ENCODE data around the gene BBIP1. TPM values are rescaled to one million over a fixed set of nuclear protein-coding genes. Genes with fewer than 3 reads are reported as not detected.

BBIP1 gene
- total and polyA plus RNA-seq, 10 of the 15 experiments (the other 5 are each of a cell fraction or from before 2014, with no cell fraction given): 13.8 to 40.8 (median 31.3) TPM

DNA sequence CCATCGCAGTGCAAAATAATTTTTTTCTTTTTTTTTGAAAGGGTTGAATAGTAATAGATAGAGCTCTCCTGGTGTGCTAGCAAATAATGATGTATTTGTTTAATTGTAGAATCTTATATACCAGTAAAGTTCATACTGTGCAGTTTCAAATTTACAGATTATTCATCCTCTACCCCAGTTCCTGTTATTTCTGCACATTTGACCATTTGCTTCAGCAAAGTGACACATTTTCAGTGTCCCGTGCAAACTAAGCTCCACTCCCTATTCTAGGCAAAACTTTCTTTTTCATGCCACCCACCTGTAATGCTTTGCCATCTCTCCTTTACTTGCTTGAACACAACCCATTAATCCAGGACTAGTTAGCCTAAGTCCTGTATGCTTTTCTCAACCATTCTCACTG lies 43.5 kb upstream of the BBIP1 start:
- H3K9ac ChIP-seq (ENCODE audit: control insufficient read depth, insufficient read depth, low read length): no peak overlapping the region
- RAD21 ChIA-PET (ENCODE audit: unreplicated experiment): interaction anchor here (0.8 to 1.6 kb wide), 4 partner anchors 10 to 164 kb away, joined by 3 to 4 read pairs (median 3); no protein-coding TSS in a partner anchor
- H3K27me3 ChIP-seq (replicated peaks in 1 of 2; ENCODE audit: control insufficient read depth in 2 of 2, insufficient read depth in 2 of 2, low read length in 1 of 2): no peaks in the 10 kb centered on the region
- no peak overlapping the region for H2AFZ ChIP-seq (ENCODE audit: control insufficient read depth, low read depth, low read length)
- POLR2A ChIA-PET: interaction anchor here (0.9 to 1.7 kb wide), 2 partner anchors 14 to 50 kb away, joined by 3 read pairs; no protein-coding TSS in a partner anchor
- H3K4me3 ChIP-seq: no peak overlapping the region
- WGBS (ENCODE audit: insufficient coverage, insufficient replicate concordance, low lambda C conversion rate, missing lambda C conversion rate): 0% methylated on average over 2 of the region's 2 CpGs
- DNase-seq (ENCODE audit: low read depth, low spot score) (no peak), ATAC-seq (peak; percentile 41), FAIRE-seq (no peak)
- intact Hi-C loops (cut with micrococcal nuclease; ENCODE audit: unreplicated experiment): no loop called here
- CTCF ChIA-PET: interaction anchor here (1.6 to 2.7 kb wide), 2 partner anchors 13 to 22 kb away, joined by 4 to 12 read pairs; no protein-coding TSS in a partner anchor
- peaks cover 90% of the 10 kb centered on the region for H3K79me2 ChIP-seq (ENCODE audit: control insufficient read depth, insufficient read depth, low read length)
- no peaks in the 10 kb centered on the region; the same call in 1 of the 3 replicates for H3K9me3 ChIP-seq (replicated peaks; ENCODE audit: control insufficient read depth, insufficient read depth, low read length)
- in situ Hi-C loops (cut with MboI): no loop called here
- no peak overlapping the region; the same call in 1 of the 2 replicates for H3K27ac ChIP-seq (ENCODE audit: control insufficient read depth, insufficient read depth)
- H3K4me2 ChIP-seq (ENCODE audit: control insufficient read depth, insufficient read depth): no peak overlapping the region
- SMC1A ChIA-PET (ENCODE audit: uncharacterized antibody, unreplicated experiment): interaction anchor here (1.0 to 6.4 kb wide), 11 partner anchors 8 to 188 kb away, joined by 3 to 31 read pairs (median 5); partner anchors contain the start of genes BBIP1 and SHOC2
- peaks cover 6% of the 10 kb centered on the region; the same call in 1 of the 2 replicates for H3K4me1 ChIP-seq (ENCODE audit: control insufficient read depth, insufficient read depth, low read length)
- no TSS peak for BruUV-seq (replicated peaks)
- H3K36me3 ChIP-seq (ENCODE audit: control insufficient read depth in 2 of 2, insufficient read depth in 2 of 2, low read length in 1 of 2): peaks cover 0 to 10% of the 10 kb centered on the region in 2 experiments; a peak in 2 of 4 replicates
- TF ChIP-seq, protein P1, sequence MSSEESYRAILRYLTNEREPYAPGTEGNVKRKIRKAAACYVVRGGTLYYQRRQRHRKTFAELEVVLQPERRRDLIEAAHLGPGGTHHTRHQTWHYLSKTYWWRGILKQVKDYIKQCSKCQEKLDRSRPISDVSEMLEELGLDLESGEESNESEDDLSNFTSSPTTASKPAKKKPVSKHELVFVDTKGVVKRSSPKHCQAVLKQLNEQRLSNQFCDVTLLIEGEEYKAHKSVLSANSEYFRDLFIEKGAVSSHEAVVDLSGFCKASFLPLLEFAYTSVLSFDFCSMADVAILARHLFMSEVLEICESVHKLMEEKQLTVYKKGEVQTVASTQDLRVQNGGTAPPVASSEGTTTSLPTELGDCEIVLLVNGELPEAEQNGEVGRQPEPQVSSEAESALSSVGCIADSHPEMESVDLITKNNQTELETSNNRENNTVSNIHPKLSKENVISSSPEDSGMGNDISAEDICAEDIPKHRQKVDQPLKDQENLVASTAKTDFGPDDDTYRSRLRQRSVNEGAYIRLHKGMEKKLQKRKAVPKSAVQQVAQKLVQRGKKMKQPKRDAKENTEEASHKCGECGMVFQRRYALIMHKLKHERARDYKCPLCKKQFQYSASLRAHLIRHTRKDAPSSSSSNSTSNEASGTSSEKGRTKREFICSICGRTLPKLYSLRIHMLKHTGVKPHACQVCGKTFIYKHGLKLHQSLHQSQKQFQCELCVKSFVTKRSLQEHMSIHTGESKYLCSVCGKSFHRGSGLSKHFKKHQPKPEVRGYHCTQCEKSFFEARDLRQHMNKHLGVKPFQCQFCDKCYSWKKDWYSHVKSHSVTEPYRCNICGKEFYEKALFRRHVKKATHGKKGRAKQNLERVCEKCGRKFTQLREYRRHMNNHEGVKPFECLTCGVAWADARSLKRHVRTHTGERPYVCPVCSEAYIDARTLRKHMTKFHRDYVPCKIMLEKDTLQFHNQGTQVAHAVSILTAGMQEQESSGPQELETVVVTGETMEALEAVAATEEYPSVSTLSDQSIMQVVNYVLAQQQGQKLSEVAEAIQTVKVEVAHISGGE (CRISPR knock-in tag; IDR thresholded peaks at IDR 0.05): no peak
- TF ChIP-seq SPI1 (IDR thresholded peaks at IDR 0.05; ENCODE audit: borderline replicate concordance, insufficient read depth, low read depth, low read length): peak; percentile 54; the same call in 1 of the 2 replicates
- H4K20me1 ChIP-seq (ENCODE audit: control insufficient read depth, insufficient read depth): no peaks in the 10 kb centered on the region

All from GM12878 (cell line).